Measurements from ENCODE around the gene ZC3H4. TPM values are rescaled to one million over a fixed set of nuclear protein-coding genes. Genes with fewer than 3 reads are reported as not detected.

Gene ZC3H4
- total RNA-seq, 1 donor from 2014 or later: 56.7 TPM

DNA sequence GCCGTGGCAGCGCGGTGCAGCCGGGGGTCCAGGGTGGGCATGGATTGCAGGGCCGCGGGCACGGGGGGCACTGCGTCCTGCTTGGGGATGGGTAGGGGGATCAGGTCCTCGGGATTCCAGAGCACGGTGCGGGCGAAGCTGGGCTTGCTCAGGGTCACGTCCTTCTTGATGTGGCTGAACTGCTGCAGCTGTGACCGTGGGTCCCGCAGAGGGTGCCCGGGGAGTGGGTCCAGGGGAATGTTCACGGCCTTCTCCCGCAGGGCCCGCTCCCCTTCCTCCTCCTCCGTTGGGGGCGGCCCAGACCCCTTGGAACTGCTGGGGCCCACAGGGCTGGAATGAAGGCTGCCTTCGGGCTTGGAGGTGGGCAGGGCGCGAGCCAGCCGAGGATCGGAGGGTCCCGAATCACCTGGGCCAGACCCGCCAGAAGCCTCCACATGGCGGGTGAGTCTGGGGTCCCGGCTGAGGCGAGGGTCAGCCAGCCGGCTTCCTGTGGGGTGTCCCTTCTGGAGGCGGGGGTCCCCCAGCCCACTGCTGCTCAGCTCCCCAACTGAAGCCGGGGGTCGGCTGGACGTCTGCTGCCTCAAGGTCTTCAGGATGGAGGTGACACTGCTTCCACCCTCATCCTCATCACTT lies 46.2 kb downstream of the ZC3H4 start:
- H3K4me1 Mint-ChIP-seq (ENCODE audit: unreplicated experiment): no peaks in the 10 kb centered on the region
- H3K4me3 Mint-ChIP-seq (ENCODE audit: unreplicated experiment): no peak overlapping the region
- no peaks in the 10 kb centered on the region for H3K9me3 Mint-ChIP-seq (ENCODE audit: unreplicated experiment)
- TF ChIP-seq, protein P1, sequence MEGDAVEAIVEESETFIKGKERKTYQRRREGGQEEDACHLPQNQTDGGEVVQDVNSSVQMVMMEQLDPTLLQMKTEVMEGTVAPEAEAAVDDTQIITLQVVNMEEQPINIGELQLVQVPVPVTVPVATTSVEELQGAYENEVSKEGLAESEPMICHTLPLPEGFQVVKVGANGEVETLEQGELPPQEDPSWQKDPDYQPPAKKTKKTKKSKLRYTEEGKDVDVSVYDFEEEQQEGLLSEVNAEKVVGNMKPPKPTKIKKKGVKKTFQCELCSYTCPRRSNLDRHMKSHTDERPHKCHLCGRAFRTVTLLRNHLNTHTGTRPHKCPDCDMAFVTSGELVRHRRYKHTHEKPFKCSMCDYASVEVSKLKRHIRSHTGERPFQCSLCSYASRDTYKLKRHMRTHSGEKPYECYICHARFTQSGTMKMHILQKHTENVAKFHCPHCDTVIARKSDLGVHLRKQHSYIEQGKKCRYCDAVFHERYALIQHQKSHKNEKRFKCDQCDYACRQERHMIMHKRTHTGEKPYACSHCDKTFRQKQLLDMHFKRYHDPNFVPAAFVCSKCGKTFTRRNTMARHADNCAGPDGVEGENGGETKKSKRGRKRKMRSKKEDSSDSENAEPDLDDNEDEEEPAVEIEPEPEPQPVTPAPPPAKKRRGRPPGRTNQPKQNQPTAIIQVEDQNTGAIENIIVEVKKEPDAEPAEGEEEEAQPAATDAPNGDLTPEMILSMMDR (IDR thresholded peaks at IDR 0.05; ENCODE audit: unreplicated experiment): no peak
- no peak overlapping the region for H3K27ac Mint-ChIP-seq (ENCODE audit: unreplicated experiment)
- no peak for DNase-seq (ENCODE audit: low spot score)
- H3K36me3 Mint-ChIP-seq (ENCODE audit: low read depth, unreplicated experiment): peaks cover 21% of the 10 kb centered on the region
- peaks cover 5% of the 10 kb centered on the region for H3K27me3 Mint-ChIP-seq (ENCODE audit: unreplicated experiment)

DNA sequence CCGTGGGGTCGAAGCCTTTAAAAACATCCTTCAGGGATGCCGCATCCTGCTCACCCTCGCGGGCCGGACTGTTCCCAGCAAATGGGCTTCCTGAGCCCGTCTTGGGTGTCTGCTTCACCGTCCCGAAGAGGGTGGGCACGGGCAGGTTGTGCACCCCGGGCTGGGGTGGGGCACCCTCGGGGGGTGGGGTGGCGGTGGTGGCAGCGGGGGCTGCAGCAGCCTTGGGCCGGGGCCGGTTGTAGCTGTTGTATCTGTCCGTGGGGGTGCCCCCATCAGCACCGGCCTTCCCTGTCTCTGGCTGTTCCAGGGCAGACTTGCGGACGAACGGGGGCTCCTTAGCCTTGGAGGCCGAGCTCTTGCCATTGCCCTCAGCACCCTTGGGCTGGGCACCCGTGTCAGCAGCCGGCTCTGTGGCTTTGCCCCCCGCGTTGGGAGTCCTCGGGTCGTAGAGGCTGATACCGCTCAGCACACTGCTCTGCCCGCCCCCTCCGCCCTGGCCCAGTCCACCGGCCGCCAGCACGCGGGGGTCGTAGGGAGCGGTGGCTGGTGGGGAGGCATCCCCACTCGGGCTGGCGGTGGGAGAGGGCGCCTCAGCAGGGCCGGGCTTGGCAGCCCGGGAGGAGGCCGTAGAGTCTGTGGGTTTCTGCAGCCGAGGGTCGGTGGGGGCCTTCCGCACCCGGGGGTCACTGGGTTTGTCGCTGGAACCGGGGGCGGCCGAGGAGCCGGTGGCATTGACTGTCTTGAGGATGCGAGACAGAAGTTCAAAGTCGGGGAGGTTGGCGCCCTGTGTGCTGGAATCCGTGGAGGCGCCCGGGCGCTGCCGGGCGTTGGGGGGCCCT lies 47.0 kb downstream of the ZC3H4 start:
- Mint-ChIP-seq H3K4me3 (ENCODE audit: unreplicated experiment) (no peak overlapping the region), H3K9me3 (ENCODE audit: unreplicated experiment) (no peaks in the 10 kb centered on the region), H3K36me3 (ENCODE audit: low read depth, unreplicated experiment) (peaks cover 20% of the 10 kb centered on the region), H3K27me3 (ENCODE audit: unreplicated experiment) (peaks cover 7% of the 10 kb centered on the region), H3K4me1 (ENCODE audit: unreplicated experiment) (no peaks in the 10 kb centered on the region), H3K27ac (ENCODE audit: unreplicated experiment) (no peak overlapping the region)
- DNase-seq (ENCODE audit: low spot score): no peak
- TF ChIP-seq, protein P1 (IDR thresholded peaks at IDR 0.05; ENCODE audit: unreplicated experiment): no peak

DNA sequence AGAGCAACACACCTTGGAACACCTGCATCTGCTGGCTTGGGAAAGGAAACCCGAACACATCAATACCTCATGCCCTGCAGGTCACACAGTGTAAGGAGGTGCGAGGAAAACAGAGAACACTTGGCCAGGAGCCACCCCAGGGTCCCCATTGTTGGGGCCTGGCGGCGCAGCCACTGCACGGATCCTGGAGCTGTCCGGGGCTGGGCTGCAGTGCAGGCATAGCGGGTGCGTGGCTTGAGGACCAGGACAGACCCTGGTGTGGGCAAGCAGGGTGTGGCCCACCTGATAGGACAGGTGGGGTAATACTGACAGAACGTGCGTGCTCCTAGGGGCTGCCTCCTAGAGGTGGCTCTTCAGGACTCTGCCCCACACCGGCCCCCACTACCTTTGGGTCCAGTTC lies 48.3 kb downstream of the ZC3H4 start:
- Mint-ChIP-seq H3K27ac (ENCODE audit: unreplicated experiment) (no peak overlapping the region), H3K27me3 (ENCODE audit: unreplicated experiment) (peaks cover 7% of the 10 kb centered on the region), H3K4me3 (ENCODE audit: unreplicated experiment) (no peak overlapping the region), H3K4me1 (ENCODE audit: unreplicated experiment) (no peaks in the 10 kb centered on the region), H3K36me3 (ENCODE audit: low read depth, unreplicated experiment) (peaks cover 10% of the 10 kb centered on the region), H3K9me3 (ENCODE audit: unreplicated experiment) (no peaks in the 10 kb centered on the region)
- TF ChIP-seq, protein P1 (IDR thresholded peaks at IDR 0.05; ENCODE audit: unreplicated experiment): no peak
- no peak for DNase-seq (ENCODE audit: low spot score)

DNA sequence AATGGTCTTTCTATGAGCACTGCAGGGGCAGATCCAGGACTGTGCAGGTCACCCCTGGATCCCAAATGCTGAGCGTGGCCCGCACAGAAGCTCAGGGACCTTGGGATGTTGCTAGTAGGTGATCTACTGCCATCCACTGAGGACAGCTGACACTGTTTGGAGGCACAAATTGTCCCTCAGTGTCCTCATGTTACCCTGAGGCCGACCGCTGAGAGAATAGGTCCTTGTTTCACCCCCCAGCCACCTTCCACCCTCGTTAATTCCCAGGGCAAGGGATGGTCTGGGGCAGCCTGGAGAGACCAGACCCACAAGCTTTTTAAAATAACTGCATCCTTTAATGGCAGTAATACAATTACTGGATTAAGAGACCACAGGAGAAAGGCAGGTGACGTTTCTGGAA lies 49.7 kb downstream of the ZC3H4 start:
- TF ChIP-seq, protein P1 (IDR thresholded peaks at IDR 0.05; ENCODE audit: unreplicated experiment): no peak
- Mint-ChIP-seq H3K36me3 (ENCODE audit: low read depth, unreplicated experiment) (peaks cover 7% of the 10 kb centered on the region), H3K27ac (ENCODE audit: unreplicated experiment) (no peak overlapping the region), H3K27me3 (ENCODE audit: unreplicated experiment) (peaks cover 3% of the 10 kb centered on the region), H3K9me3 (ENCODE audit: unreplicated experiment) (no peaks in the 10 kb centered on the region), H3K4me1 (ENCODE audit: unreplicated experiment) (no peaks in the 10 kb centered on the region), H3K4me3 (ENCODE audit: unreplicated experiment) (no peak overlapping the region)
- DNase-seq (ENCODE audit: low spot score): no peak

DNA sequence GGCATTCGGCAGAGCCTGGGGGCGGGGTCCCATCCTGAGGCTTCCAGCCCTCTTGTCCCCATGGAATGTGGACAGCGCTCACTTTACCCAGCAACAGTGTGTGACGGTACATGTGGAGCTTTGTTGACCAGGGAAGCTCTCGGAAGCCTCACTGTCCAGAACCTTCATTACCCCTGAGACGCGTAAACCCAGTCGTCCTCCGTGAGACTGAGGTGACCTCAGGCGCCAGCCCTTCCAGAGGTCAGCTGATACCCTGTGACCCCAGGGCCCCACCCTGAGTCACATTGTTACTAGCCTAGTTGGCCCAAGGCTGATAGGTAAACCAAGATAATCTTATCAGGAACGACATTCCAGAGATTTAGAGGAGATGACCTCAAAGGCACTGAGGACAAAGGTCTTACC lies 55.0 kb downstream of the ZC3H4 start:
- no peak for DNase-seq (ENCODE audit: low spot score)
- Mint-ChIP-seq H3K4me1 (ENCODE audit: unreplicated experiment) (no peaks in the 10 kb centered on the region), H3K9me3 (ENCODE audit: unreplicated experiment) (no peaks in the 10 kb centered on the region), H3K27me3 (ENCODE audit: unreplicated experiment) (peaks cover 5% of the 10 kb centered on the region), H3K36me3 (ENCODE audit: low read depth, unreplicated experiment) (peaks cover 4% of the 10 kb centered on the region), H3K4me3 (ENCODE audit: unreplicated experiment) (no peak overlapping the region), H3K27ac (ENCODE audit: unreplicated experiment) (no peak overlapping the region)
- TF ChIP-seq, protein P1 (IDR thresholded peaks at IDR 0.05; ENCODE audit: unreplicated experiment): no peak
